HL-60 (cell line): ENCODE measurements around the gene STOML1.

Experiments used
- CTCF ChIP-seq: IDR thresholded peaks from one replicate; pipeline ENCODE4 v1.5.1; 2011; ENCODE audit warnings: low read length, control low read depth, inconsistent platforms; ENCODE audit not compliant: insufficient read depth
- POLR2AphosphoS5 ChIP-seq: IDR thresholded peaks from 2 replicates; pipeline ENCODE4 v1.6.1; 2012; ENCODE audit warnings: low read depth
- SPI1 ChIP-seq: IDR thresholded peaks from 2 replicates; pipeline ENCODE4 v1.6.1; 2012; ENCODE audit warnings: low read depth, mild to moderate bottlenecking, borderline replicate concordance

DNA sequence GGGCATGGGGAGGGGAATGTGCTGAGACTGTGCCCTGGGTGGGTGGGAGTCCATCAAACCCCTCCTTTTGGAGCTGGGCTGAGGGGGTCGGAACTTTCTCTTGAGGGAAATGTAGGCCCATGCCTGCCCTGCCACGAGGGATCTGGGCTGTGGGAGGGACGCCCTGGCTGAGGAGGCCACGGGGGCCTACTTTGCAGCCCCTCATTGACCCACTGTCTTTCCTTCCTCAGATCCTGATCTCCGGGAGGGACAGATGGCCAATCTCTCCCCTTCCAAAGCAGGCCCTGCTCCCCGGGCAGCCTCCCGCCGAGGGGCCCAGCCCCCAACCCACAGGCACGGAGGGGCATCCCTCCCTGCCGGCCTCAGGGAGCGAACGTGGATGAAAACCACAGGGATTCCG lies 40.5 kb downstream of the STOML1 start:
- TF ChIP-seq POLR2AphosphoS5 (no peak), SPI1 (no peak), CTCF (no peak)
